ENCODE measurements around the gene SNRK.

GRCh38 chr3:43268636-43269035 is 17.7 kb upstream of the SNRK start:
- TF ChIP-seq EZH2 (conservative IDR thresholded peaks at IDR 0.05; ENCODE audit: low read depth, low read length), result no peak
- TF ChIP-seq ZNF639 (CRISPR knock-in tag; conservative IDR thresholded peaks at IDR 0.05), result no peak
- TF ChIP-seq SMAD9 (CRISPR knock-in tag; IDR thresholded peaks at IDR 0.05), result no peak

Measured in HepG2 (cell line).